ENCODE measurements around the gene ARHGAP24. TPM values are rescaled to one million over a fixed set of nuclear protein-coding genes. Genes with fewer than 3 reads are reported as not detected.
A peak's percentile ranks its signal among the peaks of the same experiment; 100 is the strongest.

The ARHGAP24 gene
- total RNA-seq, 1 donor: 56.6 TPM

- no peak for TF ChIP-seq CTCF (IDR thresholded peaks at IDR 0.05; ENCODE audit: insufficient read depth, low read depth, low read length)
- DNase-seq (ENCODE audit: low read depth): no peak
- no peak overlapping the region for H3K4me3 ChIP-seq (ENCODE audit: low read depth, low read length)
Measured at GRCh38 chr4:85556283-85556682, 81.3 kb downstream of the ARHGAP24 start.

- TF ChIP-seq CTCF (IDR thresholded peaks at IDR 0.05; ENCODE audit: insufficient read depth, low read depth, low read length): no peak
- H3K4me3 ChIP-seq (ENCODE audit: low read depth, low read length): no peak overlapping the region
- DNase-seq (ENCODE audit: low read depth): no peak
Measured at GRCh38 chr4:85557016-85557901, 82.3 kb downstream of the ARHGAP24 start.

GRCh38 chr4:85565761-85566480 is 91.0 kb downstream of the ARHGAP24 start:
- no peak for TF ChIP-seq CTCF (IDR thresholded peaks at IDR 0.05; ENCODE audit: insufficient read depth, low read depth, low read length)
- H3K4me3 ChIP-seq (ENCODE audit: low read depth, low read length): no peak overlapping the region
- peak; percentile 51 for DNase-seq (ENCODE audit: low read depth)

- no peak for DNase-seq (ENCODE audit: low read depth)
- no peak for TF ChIP-seq CTCF (IDR thresholded peaks at IDR 0.05; ENCODE audit: insufficient read depth, low read depth, low read length)
- no peak overlapping the region for H3K4me3 ChIP-seq (ENCODE audit: low read depth, low read length)
Measured at GRCh38 chr4:85569730-85570299, 94.9 kb downstream of the ARHGAP24 start.

- H3K4me3 ChIP-seq (ENCODE audit: low read depth, low read length): no peak overlapping the region
- TF ChIP-seq CTCF (IDR thresholded peaks at IDR 0.05; ENCODE audit: insufficient read depth, low read depth, low read length): no peak
- DNase-seq (ENCODE audit: low read depth): no peak
Measured at GRCh38 chr4:85570388-85570787, 95.4 kb downstream of the ARHGAP24 start.

GRCh38 chr4:85571008-85571407 is 96.1 kb downstream of the ARHGAP24 start:
- no peak for TF ChIP-seq CTCF (IDR thresholded peaks at IDR 0.05; ENCODE audit: insufficient read depth, low read depth, low read length)
- no peak for DNase-seq (ENCODE audit: low read depth)
- H3K4me3 ChIP-seq (ENCODE audit: low read depth, low read length): no peak overlapping the region
